Measurements from ENCODE around the gene CACNA1D.

CACNA1D gene

GRCh38 chr3:53724566-53724965 lies 230.2 kb downstream of the CACNA1D start:
- DNase-seq = no peak

GRCh38 chr3:53725387-53725995 lies 231.1 kb downstream of the CACNA1D start:
- no peak for DNase-seq

- no peak for DNase-seq
Measured at GRCh38 chr3:53726643-53727042, 232.2 kb downstream of the CACNA1D start.

- DNase-seq = no peak
Measured at GRCh38 chr3:53728606-53729005, 234.2 kb downstream of the CACNA1D start.

DNA sequence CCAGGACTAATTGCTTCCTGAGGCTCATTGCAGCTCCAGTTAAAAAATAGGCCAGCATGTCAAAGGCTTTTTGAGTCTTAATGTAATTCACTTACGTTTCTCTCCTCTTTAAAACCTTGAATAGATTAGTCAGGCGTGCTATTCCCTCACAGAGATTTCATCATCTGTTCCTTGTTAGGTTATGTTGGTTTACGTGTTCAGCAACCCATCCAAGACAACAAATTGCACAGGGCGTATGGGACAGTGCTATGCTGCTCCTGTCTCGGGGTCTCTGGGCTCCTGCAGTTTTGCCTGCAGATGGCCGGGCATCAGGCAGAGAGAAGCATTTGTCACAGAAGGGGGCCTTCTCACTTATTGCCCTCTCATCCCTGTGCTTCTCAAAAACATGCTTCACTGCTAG lies 234.7 kb downstream of the CACNA1D start:
- DNase-seq = no peak

- DNase-seq = no peak
Measured at GRCh38 chr3:53729618-53730017, 235.2 kb downstream of the CACNA1D start.

DNA sequence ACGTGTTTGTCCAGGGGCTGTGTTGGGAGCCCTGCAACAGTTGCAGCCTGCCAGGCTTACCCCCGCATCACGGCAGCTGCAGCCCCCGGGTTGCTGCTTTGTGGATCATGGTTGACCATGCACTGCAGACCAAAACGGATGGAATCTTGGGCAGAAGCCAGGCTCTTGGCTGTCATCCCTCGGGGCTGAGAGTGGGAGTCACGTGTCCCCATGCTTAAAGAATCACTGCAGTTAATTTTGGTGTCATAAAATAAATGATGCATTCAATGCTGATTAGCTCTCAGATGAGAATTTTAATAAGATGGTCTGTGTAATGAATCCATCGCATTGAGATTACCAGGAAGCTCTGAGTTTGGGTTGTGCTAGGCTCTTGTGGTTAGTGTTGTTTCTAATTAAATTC lies 236.2 kb downstream of the CACNA1D start:
- no peak for DNase-seq

DNA sequence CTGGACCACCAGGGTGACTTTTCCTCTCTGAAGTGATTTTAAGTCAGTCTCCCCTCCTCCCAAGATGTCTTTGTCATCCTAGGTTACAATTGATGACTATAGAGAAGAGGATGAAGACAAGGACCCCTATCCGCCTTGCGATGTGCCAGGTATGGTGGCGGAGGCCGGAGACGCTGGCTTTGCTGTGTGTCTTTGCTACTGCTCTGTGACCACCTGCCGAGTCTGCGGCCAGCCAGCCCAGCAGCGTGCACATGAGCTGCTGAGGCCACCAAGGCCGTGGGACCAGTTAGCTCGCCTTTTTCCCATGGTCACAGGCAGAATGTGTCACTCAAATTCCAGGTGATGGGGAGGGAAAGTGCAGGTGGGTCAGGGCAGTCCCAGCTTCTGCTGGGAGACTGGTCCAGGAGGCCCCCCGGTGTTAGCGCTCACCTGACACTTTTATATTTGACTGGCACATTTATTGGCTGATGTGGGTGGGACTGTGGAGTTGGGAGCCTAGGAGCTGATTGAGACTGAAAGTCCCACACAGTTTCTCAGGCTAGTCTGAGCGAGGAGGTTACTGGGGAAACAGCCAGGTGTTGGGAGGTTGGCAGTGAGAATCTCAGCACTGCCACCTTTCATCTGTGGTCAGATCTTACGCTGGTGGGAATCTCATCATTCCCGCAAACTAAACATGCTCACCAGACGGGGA lies 237.7 kb downstream of the CACNA1D start:
- DNase-seq = no peak

DNA sequence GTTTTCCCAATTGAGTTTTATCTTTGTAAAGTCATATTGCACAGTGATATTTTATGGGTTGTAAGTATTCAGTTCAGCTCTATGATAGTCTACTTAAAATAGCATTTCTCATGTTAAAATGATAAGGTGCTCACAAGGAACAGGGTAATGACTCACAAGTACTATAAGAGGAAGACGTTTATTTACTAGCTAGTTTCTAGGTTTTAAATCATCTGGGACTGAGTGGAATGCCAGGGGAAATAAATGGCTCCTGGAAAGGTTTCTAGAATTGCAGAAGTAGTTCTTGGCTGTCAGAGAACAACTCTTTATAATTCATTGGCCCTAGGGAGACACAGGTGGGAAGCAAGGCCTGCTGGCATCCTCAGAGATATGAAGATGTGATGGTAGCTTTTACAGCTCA lies 239.0 kb downstream of the CACNA1D start:
- DNase-seq = no peak

- no peak for DNase-seq
Measured at GRCh38 chr3:53739966-53740365, 245.6 kb downstream of the CACNA1D start.

GRCh38 chr3:53740956-53741355 lies 246.5 kb downstream of the CACNA1D start:
- DNase-seq = no peak

DNA sequence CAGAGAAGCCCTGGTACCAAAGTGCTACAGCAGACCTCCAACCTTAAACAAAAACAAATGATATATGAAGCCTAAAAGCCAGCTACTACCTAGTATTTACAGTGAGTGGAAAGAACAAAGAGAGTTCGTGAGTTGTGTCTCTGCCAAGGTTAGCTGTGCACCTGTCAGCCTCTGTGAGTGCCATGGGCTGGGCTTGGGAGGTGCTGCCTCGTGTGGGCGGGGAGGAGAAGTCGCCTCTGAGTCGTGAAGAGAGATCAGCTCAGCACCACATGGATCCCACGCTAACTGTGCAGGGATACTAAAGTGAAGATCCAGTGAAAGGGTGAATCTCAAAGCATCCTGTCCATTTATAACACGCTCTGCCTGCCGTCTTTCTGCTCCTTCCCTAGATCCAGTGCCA lies 249.9 kb downstream of the CACNA1D start:
- DNase-seq = no peak

DNA sequence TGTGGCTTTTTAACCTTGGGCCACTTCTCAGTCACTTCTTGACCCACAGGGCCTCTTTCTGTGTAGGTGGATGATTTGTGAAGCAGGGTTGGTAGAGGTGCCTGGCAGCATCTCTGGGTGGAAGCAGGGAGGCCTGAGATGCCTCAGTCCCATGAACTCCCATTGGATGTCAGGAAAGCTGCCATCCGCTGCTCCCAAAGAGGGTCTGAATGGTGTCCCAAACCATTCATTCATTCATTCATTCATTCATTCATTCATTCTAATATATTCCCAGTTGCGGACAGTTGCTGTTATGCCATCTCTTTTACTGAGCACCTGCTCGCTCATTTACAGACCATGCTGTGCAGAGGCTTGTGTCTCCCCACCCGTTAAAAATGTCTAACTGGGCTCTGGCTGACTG lies 253.1 kb downstream of the CACNA1D start:
- no peak for DNase-seq

DNA sequence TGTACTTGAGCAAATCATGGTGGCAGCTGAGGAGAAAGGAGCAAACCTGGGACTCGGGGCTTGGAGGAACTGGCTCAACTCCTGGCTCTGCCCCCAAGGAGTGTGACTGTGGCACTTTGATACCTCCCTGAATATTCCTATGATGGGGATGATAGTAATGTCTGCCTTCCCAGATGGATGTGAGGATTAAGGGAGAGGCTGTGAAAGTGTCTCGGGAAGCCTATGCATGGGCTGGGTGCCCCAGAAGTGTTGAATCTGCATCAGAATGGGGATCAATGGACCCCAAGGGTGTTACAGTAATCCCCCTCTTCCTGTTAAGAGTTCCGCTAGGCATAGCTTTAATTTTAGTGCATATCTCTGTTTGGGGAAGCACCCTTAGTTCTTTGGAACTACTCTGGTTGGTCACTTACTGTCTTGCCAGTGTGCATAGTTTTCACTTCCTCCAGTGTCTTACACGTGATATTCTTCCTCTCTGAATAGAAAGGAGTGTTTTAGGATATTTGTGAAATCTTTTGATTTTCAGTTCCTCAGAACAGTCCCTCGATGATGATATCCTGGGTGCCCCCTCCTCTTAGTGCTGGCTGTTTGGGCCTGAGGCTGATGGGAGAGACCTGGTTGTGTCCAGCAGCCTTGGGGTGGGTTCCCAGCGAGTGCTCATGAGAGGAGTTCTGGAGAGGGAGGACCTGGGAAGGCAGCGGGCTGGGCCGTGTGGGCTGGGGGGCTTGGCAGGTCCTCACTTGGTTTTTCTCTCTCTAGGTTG lies 254.3 kb downstream of the CACNA1D start:
- DNase-seq = no peak

- DNase-seq = peak; percentile 28
Measured at GRCh38 chr3:53749448-53749847, 255.0 kb downstream of the CACNA1D start.

GRCh38 chr3:53750253-53751210 lies 256.1 kb downstream of the CACNA1D start:
- peak; percentile 47 for DNase-seq

DNA sequence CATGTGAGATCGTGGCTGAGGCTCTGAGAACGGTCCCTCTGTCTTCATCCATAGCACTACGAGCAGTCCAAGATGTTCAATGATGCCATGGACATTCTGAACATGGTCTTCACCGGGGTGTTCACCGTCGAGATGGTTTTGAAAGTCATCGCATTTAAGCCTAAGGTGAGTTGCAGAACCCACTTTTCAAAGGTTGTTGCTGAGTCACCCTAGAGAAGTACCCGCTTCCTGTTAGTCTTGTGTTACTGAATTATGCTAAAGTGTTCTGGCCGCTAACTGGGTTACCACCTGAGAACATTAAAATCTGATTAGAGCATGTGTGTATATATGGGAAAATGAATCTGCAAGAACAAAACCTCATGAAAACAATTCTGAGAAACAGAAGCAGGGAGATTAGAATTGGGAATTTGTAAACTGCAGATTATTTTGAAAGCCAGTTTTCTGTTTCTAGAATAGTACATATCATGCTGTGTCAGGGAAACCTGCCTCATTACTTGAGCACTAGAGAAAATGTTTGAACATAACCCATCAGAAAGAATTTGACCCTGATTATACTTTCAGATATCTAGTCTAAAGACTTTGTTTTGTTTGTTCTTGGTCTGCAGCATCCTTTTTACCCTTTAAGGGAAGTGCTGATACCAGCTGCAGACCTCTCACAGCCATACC lies 259.2 kb downstream of the CACNA1D start:
- DNase-seq = peak; percentile 27

- no peak for DNase-seq
Measured at GRCh38 chr3:53754325-53754724, 259.9 kb downstream of the CACNA1D start.

GRCh38 chr3:53758846-53759245 lies 264.4 kb downstream of the CACNA1D start:
- no peak for DNase-seq

DNA sequence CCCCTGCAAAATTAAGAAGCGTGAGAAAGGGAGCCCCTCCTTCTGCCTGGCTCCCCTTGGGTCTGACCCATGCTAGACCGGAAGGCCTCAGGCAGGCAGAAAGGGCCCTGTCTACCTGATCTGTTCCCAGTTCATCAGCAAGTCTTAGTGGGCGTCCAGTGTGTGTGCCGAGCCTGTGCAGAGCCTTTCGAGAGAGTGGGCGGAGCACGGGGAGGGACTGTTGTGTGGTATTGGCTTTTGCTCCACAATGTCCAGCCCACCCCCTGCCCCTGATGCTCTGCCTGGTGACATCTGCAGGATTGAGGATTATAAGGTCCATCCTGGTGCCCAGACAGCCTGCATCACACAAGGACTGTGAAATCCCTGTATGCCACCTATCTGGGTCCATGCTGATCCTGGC lies 268.9 kb downstream of the CACNA1D start:
- no peak for DNase-seq

GRCh38 chr3:53764026-53764775 lies 269.8 kb downstream of the CACNA1D start:
- DNase-seq = no peak

DNA sequence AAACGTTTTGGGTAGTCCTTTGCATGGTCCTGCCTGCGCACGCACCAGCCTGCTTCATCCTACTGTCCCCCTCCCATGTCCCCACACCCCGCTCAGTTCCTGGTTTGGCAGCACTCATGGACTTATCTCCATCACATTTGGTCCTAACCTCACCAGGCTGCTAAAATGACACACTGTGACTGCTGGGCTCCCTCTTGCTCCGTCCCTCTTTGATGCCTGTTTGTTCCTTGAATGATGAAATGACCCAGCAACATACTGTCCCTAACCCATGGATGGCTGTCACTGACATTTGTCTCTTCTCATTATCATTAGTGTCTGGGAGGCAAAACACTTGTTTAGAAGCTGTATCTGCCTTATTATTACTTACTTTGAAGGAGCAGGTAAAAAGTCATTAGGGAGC lies 271.3 kb downstream of the CACNA1D start:
- no peak for DNase-seq
